H1 (cell line): ENCODE data around the gene HACD3. TPM values are rescaled to one million over a fixed set of nuclear protein-coding genes. Genes with fewer than 3 reads are reported as not detected.
"Not testable (repeated sequence)": the region's sequence is repeated elsewhere in the genome, so short reads cannot be mapped to it uniquely, and the experiment has no call there.

Source experiments
- CTCF ChIA-PET: fragments of 300-600 bp; sonication (Branson Sonifier 250); formaldehyde crosslinking; loops from one replicate; lab custom pipeline; 2021; ENCODE audit not compliant: partially characterized antibody; lab: Charles Lee
- POLR2A ChIA-PET: fragments of 300-600 bp; sonication (Branson Sonifier 250); formaldehyde crosslinking; loops from one replicate; lab custom pipeline; 2021; ENCODE audit warnings: inconsistent platforms; ENCODE audit not compliant: partially characterized antibody; lab: Charles Lee
- DNase-seq, 2 experiments: peaks; one replicate each; pipeline versions ENCODE4 v3.0.0 to v3.0.0-alpha.2; 2010 to 2022; ENCODE audit warnings: low spot score in 2 of 2, low read depth in 1 of 2, mixed read lengths in 1 of 2
- FAIRE-seq: peaks from 2 replicates; lab custom pipeline; 2011; peaks lifted over from hg19 to GRCh38; lab: Jason Lieb, UNC
- H2AFZ ChIP-seq: 2 replicates; pipeline ENCODE4 v1.8.1; 2012; ENCODE audit warnings: low read length, inconsistent platforms
- H2AK5ac ChIP-seq: 2 replicates; pipeline ENCODE4 v1.6.1; 2013; ENCODE audit warnings: low read depth, low read length
- H2BK120ac ChIP-seq: replicated peaks from 2 replicates; pipeline ENCODE3; 2013; ENCODE audit warnings: low read depth, low read length, inconsistent platforms
- H2BK12ac ChIP-seq: 2 replicates; pipeline ENCODE4 v1.6.1; 2013; ENCODE audit warnings: low read depth, low read length
- H2BK15ac ChIP-seq: 2 replicates; pipeline ENCODE4 v1.6.1; 2013; ENCODE audit warnings: low read length
- H2BK20ac ChIP-seq: 2 replicates; pipeline ENCODE4 v1.6.1; 2013; ENCODE audit warnings: low read length
- H2BK5ac ChIP-seq: 2 replicates; pipeline ENCODE4 v1.6.1; 2013; ENCODE audit warnings: low read depth, low read length
- H3K14ac ChIP-seq: 2 replicates; pipeline ENCODE4 v1.6.1; 2013; ENCODE audit warnings: inconsistent platforms; ENCODE audit not compliant: insufficient read length
- H3K18ac ChIP-seq: 2 replicates; pipeline ENCODE4 v1.6.1; 2013; ENCODE audit warnings: low read length; ENCODE audit errors: extremely low read depth
- H3K23ac ChIP-seq: 2 replicates; pipeline ENCODE4 v1.6.1; 2013; ENCODE audit warnings: inconsistent platforms; ENCODE audit not compliant: insufficient read length
- H3K23me2 ChIP-seq: 2 replicates; pipeline ENCODE4 v1.6.1; 2013; ENCODE audit warnings: low read depth, low read length
- H3K27ac ChIP-seq: 2 replicates; pipeline ENCODE4 v1.6.1; 2011; ENCODE audit warnings: low read depth, low read length, inconsistent platforms
- H3K27me3 ChIP-seq, 4 experiments: replicated peaks in 1 of 4; 1 replicate in 1 of 4; 2 replicates in 3 of 4; pipeline versions ENCODE4 v1.6.1 to v1.8.1; 2011 to 2013; ENCODE audit warnings: low read length in 3 of 4, mild to moderate bottlenecking in 3 of 4, inconsistent platforms in 2 of 4, mixed read lengths in 2 of 4, moderate library complexity in 1 of 4; ENCODE audit not compliant: control insufficient read depth in 3 of 4, insufficient read depth in 3 of 4; ENCODE audit errors: extremely low read depth in 1 of 4
- H3K36me3 ChIP-seq, 4 experiments: 2 replicates each; pipeline versions ENCODE4 v1.6.1 to v1.8.1; 2011 to 2013; ENCODE audit warnings: mild to moderate bottlenecking in 4 of 4, low read length in 3 of 4, moderate library complexity in 2 of 4, control low read depth in 1 of 4, inconsistent platforms in 1 of 4; ENCODE audit not compliant: insufficient read depth in 4 of 4, control insufficient read depth in 2 of 4
- H3K4ac ChIP-seq: replicated peaks from 2 replicates; pipeline ENCODE3; 2013; ENCODE audit warnings: low read length, low read depth, mixed read lengths, inconsistent platforms; ENCODE audit not compliant: insufficient read length
- H3K4me1 ChIP-seq, 4 experiments: replicated peaks in 1 of 4; 1 replicate in 1 of 4; 2 replicates in 3 of 4; pipeline versions ENCODE4 v1.6.1 to v1.8.1; 2011 to 2013; ENCODE audit warnings: low read length in 3 of 4, inconsistent platforms in 2 of 4, mixed read lengths in 1 of 4; ENCODE audit not compliant: insufficient read depth in 4 of 4, control insufficient read depth in 3 of 4
- H3K4me2 ChIP-seq, 2 experiments: 2 replicates each; pipeline versions ENCODE4 v1.6.1 to v1.8.1; 2011 to 2013; ENCODE audit warnings: low read depth in 2 of 2, low read length in 2 of 2, control low read depth in 1 of 2, inconsistent platforms in 1 of 2, mild to moderate bottlenecking in 1 of 2; ENCODE audit not compliant: insufficient read depth in 1 of 2
- H3K4me3 ChIP-seq, 4 experiments: fragments of 200-600, 300-600 bp in 1 of 4; sonication (generic), shearing (Covaris generic), sonication (Bioruptor Twin) in 1 of 4; 2 replicates each; pipeline versions ENCODE4 v1.5.1 to v1.8.1; 2011 to 2016; ENCODE audit warnings: low read length in 4 of 4, low read depth in 3 of 4, control low read depth in 2 of 4, inconsistent platforms in 2 of 4, mild to moderate bottlenecking in 2 of 4, mixed read lengths in 1 of 4, moderate library complexity in 1 of 4; ENCODE audit not compliant: insufficient read depth in 2 of 4; ENCODE audit errors: extremely low read depth in 1 of 4
- H3K56ac ChIP-seq: replicated peaks from 2 replicates; pipeline ENCODE3; 2013; ENCODE audit warnings: low read depth, mild to moderate bottlenecking, mixed read lengths, low read length, inconsistent platforms; ENCODE audit not compliant: insufficient read length
- H3K79me1 ChIP-seq: 2 replicates; pipeline ENCODE4 v1.6.1; 2013; ENCODE audit warnings: low read depth, low read length, control low read depth
- H3K79me2 ChIP-seq, 2 experiments: 2 replicates each; pipeline versions ENCODE4 v1.6.1 to v1.8.1; 2012 to 2013; ENCODE audit warnings: low read length in 2 of 2, mild to moderate bottlenecking in 2 of 2, inconsistent platforms in 1 of 2; ENCODE audit not compliant: insufficient read depth in 2 of 2, control insufficient read depth in 1 of 2
- H3K9ac ChIP-seq, 4 experiments: replicated peaks in 1 of 4; 1 replicate in 1 of 4; 2 replicates in 3 of 4; pipeline versions ENCODE4 v1.6.1 to v1.8.1; 2011 to 2013; ENCODE audit warnings: low read depth in 3 of 4, low read length in 3 of 4, control low read depth in 2 of 4, mild to moderate bottlenecking in 2 of 4, moderate library complexity in 2 of 4, inconsistent platforms in 1 of 4; ENCODE audit errors: extremely low read depth in 1 of 4
- H3K9me3 ChIP-seq, 2 experiments: 2 replicates each; pipeline versions ENCODE4 v1.6.1 to v1.8.1; 2012 to 2013; ENCODE audit warnings: mild to moderate bottlenecking in 2 of 2, moderate library complexity in 2 of 2, control low read depth in 1 of 2, inconsistent platforms in 1 of 2, low read depth in 1 of 2, low read length in 1 of 2, mixed read lengths in 1 of 2; ENCODE audit not compliant: insufficient read depth in 2 of 2
- H4K20me1 ChIP-seq, 2 experiments: replicated peaks in 1 of 2; 2 replicates each; pipeline versions ENCODE3 to v1.8.1; 2011 to 2013; ENCODE audit warnings: inconsistent platforms in 2 of 2, low read length in 2 of 2, mild to moderate bottlenecking in 1 of 2; ENCODE audit not compliant: insufficient read depth in 2 of 2, control insufficient read depth in 1 of 2
- H4K5ac ChIP-seq: 2 replicates; pipeline ENCODE4 v1.6.1; 2013; ENCODE audit warnings: low read length, low read depth, mixed read lengths, inconsistent platforms; ENCODE audit not compliant: insufficient read length
- H4K8ac ChIP-seq: 2 replicates; pipeline ENCODE4 v1.8.0; 2013; ENCODE audit warnings: mild to moderate bottlenecking, moderate library complexity, low read length, inconsistent platforms; ENCODE audit not compliant: insufficient read depth; ENCODE audit errors: extremely low read depth
- H4K91ac ChIP-seq: replicated peaks from 2 replicates; pipeline ENCODE3; 2013; ENCODE audit warnings: low read length, mixed read lengths, inconsistent platforms; ENCODE audit not compliant: insufficient read length
- WGBS, 2 experiments: shearing (Covaris generic) in 1 of 2; methylation state at CpG; one replicate each; pipeline versions ENCODE4 v1.1.6 to v1.1.7; 2013 to 2015; ENCODE audit warnings: low lambda C conversion rate in 2 of 2, mixed read lengths in 2 of 2, inconsistent platforms in 1 of 2, low coverage in 1 of 2, missing lambda C conversion rate in 1 of 2; ENCODE audit not compliant: insufficient replicate concordance in 2 of 2, insufficient coverage in 1 of 2, insufficient read length in 1 of 2; ENCODE audit errors: extremely low coverage in 1 of 2, missing lambda C conversion rate in 1 of 2; 5-methylcytosine and 5-hydroxymethylcytosine counted together
- polyA plus RNA-seq, 7 experiments: library from polyadenylated mRNA; depleted of rRNA in 3 of 7; stranded (reverse) in 5 of 7; unstranded in 2 of 7; fragments of >200 nt in 5 of 7; fragments of 200-250 nt in 2 of 7; gene quantifications; 1 replicate in 5 of 7; 2 replicates in 1 of 7; 4 replicates in 1 of 7; pipeline versions ENCODE4 v1.2.1 to v1.2.3, GENCODE V29; 2011 to 2013; ENCODE audit warnings: missing spikeins in 2 of 7, mixed read lengths in 2 of 7
- total RNA-seq: library from RNA; stranded (reverse); fragmentation: NEBNext Ultra II Directional; extraction: Animal tissue kit (Norgen Biotek cat#: 25700); gene quantifications from 2 replicates; pipeline ENCODE4 v1.2.1, GENCODE V29; 2021

Gene HACD3
- total and polyA plus RNA-seq, 2 of the 8 experiments (the other 6 are each of a cell fraction or from before 2014, with no cell fraction given), result 78.8 to 120 TPM

DNA sequence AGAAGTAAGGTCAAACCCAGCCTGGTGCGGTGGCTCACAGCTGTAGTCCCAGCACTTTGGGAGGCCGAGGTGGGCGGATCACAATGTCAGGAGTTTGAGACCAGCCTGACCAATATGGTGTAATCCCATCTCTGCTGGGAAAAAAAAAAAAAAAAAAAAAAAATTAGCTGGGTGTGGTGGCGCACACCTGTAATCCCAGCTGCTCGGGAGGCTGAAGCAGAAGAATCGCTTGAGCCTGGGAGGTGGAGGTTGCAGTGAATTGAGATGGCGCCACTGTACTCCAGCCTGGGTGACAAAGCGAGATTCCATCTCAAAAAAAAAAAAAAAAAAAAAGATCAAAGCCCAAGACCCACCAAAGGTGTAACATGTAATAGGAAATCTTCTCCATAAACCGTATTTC lies 19.0 kb downstream of the HACD3 start:
- H2AFZ ChIP-seq, H3K4me2 ChIP-seq, H3K18ac ChIP-seq, H3K27ac ChIP-seq, H3K36me3 ChIP-seq, H3K9ac ChIP-seq, H3K23ac ChIP-seq, H3K56ac ChIP-seq, FAIRE-seq, H3K79me1 ChIP-seq, H3K4me1 ChIP-seq, H2BK120ac ChIP-seq, H2AK5ac ChIP-seq, H2BK5ac ChIP-seq, DNase-seq, H2BK15ac ChIP-seq, H2BK12ac ChIP-seq, H2BK20ac ChIP-seq, H4K8ac ChIP-seq, H3K14ac ChIP-seq, H4K5ac ChIP-seq, H3K4ac ChIP-seq, H3K23me2 ChIP-seq, H3K4me3 ChIP-seq, H4K91ac ChIP-seq, H3K9me3 ChIP-seq, H3K27me3 ChIP-seq: not testable (repeated sequence)
- Histone ChIP-seq H4K20me1 (peaks cover 18 to 26% of the 10 kb centered on the region in 2 experiments), H3K79me2 (peaks cover 6 to 76% of the 10 kb centered on the region in 2 experiments)
- POLR2A ChIA-PET, result interaction anchor here (0.7 to 1.1 kb wide), 2 partner anchors 18 to 61 kb away, joined by 3 to 6 read pairs; partner anchors contain the start of genes HACD3 and INTS14
- WGBS, 2 experiments, result 92% methylated on average over 7 of the region's 9 CpGs; no CpG with 5 or more reads in 1 of the 2 experiments
- CTCF ChIA-PET, result interaction anchor here (0.8 to 2.2 kb wide), 3 partner anchors 9 to 287 kb away, joined by 3 to 7 read pairs (median 6); no protein-coding TSS in a partner anchor
